Measurements from ENCODE around the gene BAZ1B. TPM values are rescaled to one million over a fixed set of nuclear protein-coding genes. Genes with fewer than 3 reads are reported as not detected.

BAZ1B gene
- total and polyA plus RNA-seq, 5 donors from 2014 or later = 13.0 to 61.8 (median 13.9) TPM

DNA sequence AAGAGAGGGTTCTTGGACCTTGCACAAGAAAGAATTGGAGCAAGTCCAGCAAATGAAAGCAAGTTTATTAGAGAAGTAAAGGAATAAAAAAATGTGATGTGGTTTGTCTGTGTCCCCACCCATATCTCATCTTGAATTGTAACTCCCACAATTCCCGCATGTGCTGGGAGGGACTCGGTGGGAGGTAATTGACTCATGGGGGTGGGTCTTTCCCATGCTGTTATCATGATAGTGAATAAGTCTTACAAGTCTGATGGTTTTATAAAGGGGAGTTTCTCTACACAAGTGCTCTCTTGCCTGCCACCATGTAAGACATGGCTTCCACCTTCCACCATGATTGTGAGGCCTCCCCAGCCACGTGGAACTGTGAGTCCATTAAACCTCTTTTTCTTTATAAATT, 127.7 kb downstream of the BAZ1B start:
- no peaks in the 10 kb centered on the region for H3K36me3 ChIP-seq (ENCODE audit: control insufficient read depth, insufficient read depth, low read length)
- Mint-ChIP-seq H3K4me3 (no peak overlapping the region), H3K4me1 (peaks cover 0 to 3% (median under 1%) of the 10 kb centered on the region in 4 donors), H3K27me3 (peaks cover 4% of the 10 kb centered on the region), H3K9me3 (peaks cover 0 to 14% (median 0%) of the 10 kb centered on the region in 7 donors), H3K27ac (no peak overlapping the region), H3K36me3 (no peaks in the 10 kb centered on the region)
- no peaks in the 10 kb centered on the region for H3K27me3 ChIP-seq (ENCODE audit: control insufficient read depth, insufficient read depth, low read length)
- no peak overlapping the region for H3K4me3 ChIP-seq (ENCODE audit: low read depth, low read length)
- H3K9me3 ChIP-seq (ENCODE audit: control insufficient read depth in 2 of 2, low read length in 2 of 2) = peaks cover 2 to 4% of the 10 kb centered on the region in 2 experiments
- ATAC-seq (ENCODE audit: low read depth in 2 of 2) = no peak
- DNase-seq = no peak
- no peak overlapping the region for H3K27ac ChIP-seq (ENCODE audit: insufficient read depth, low read length, poor library complexity, severe bottlenecking)
- H3K4me1 ChIP-seq (ENCODE audit: control insufficient read depth, insufficient read depth, low read length, poor library complexity, severe bottlenecking) = no peaks in the 10 kb centered on the region

DNA sequence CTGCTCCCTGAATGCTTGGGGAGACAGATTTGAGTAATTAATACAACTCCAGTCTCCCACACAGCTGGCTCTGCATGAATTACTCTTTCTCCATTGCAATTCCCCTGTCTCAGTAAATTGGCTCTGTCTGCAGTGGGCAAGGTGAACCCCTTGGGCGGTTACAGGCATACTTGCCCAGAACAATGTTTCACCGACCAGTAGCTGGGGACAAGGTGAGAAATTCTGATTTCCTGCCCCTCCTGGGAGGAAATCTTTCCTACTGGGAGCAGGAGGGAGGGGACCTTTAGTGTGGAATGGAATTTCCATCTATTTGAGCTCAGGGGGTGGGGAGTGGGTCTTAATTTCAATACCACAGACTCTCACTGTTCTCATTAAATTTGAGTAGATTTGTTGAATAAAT, 130.7 kb downstream of the BAZ1B start:
- no peak for ATAC-seq (ENCODE audit: low read depth in 2 of 2)
- peaks cover 0 to 38% (median 9%) of the 10 kb centered on the region in 7 donors for H3K9me3 Mint-ChIP-seq
- H3K27ac Mint-ChIP-seq = no peak overlapping the region

More for the DNA sequence above, 130.7 kb downstream of the BAZ1B start:
- no peaks in the 10 kb centered on the region for H3K27me3 ChIP-seq (ENCODE audit: control insufficient read depth, insufficient read depth, low read length)
- DNase-seq = no peak
- peaks cover 20 to 27% of the 10 kb centered on the region in 2 experiments for H3K9me3 ChIP-seq (ENCODE audit: control insufficient read depth in 2 of 2, low read length in 2 of 2)
- no peak overlapping the region for H3K27ac ChIP-seq (ENCODE audit: insufficient read depth, low read length, poor library complexity, severe bottlenecking)
- Mint-ChIP-seq H3K4me1 (no peaks in the 10 kb centered on the region), H3K4me3 (no peak overlapping the region), H3K36me3 (peaks cover 4% of the 10 kb centered on the region), H3K27me3 (peaks cover 9% of the 10 kb centered on the region)
- no peak overlapping the region for H3K4me3 ChIP-seq (ENCODE audit: low read depth, low read length)
- no peaks in the 10 kb centered on the region for H3K36me3 ChIP-seq (ENCODE audit: control insufficient read depth, insufficient read depth, low read length)
- H3K4me1 ChIP-seq (ENCODE audit: control insufficient read depth, insufficient read depth, low read length, poor library complexity, severe bottlenecking) = no peaks in the 10 kb centered on the region

Other genes with a start within 250 kb of the BAZ1B start
- gene NSUN5, start 213.5 kb downstream of the BAZ1B start, total RNA-seq = 31.8 TPM
- gene NSUN5, start 213.5 kb downstream of the BAZ1B start, polyA plus RNA-seq = 10 to 100 TPM; 47.6 to 60.2 (median 58.2) TPM
- not detected for gene TRIM50, start 194.2 kb downstream of the BAZ1B start, total RNA-seq
- not detected for gene TRIM50, start 194.2 kb downstream of the BAZ1B start, polyA plus RNA-seq
- gene FKBP6, start 194.1 kb downstream of the BAZ1B start, total RNA-seq = not detected
- gene FKBP6, start 194.1 kb downstream of the BAZ1B start, polyA plus RNA-seq = not detected
- gene FZD9, start 88.5 kb downstream of the BAZ1B start, total RNA-seq = not detected
- under 1 TPM in 2 of 4 donors, not detected in 2; 0.13 to 0.15 TPM for gene FZD9, start 88.5 kb downstream of the BAZ1B start, polyA plus RNA-seq
- gene BCL7B, start 35.4 kb upstream of the BAZ1B start, total RNA-seq = 126 TPM
- 100 to 1,000 TPM in 1 of 4 donors, 10 to 100 TPM in 3; 78.9 to 105 (median 89.7) TPM for gene BCL7B, start 35.4 kb upstream of the BAZ1B start, polyA plus RNA-seq
- 12.2 TPM for gene TBL2, start 56.3 kb upstream of the BAZ1B start, total RNA-seq
- 10 to 100 TPM; 24.1 to 32.5 (median 28.1) TPM for gene TBL2, start 56.3 kb upstream of the BAZ1B start, polyA plus RNA-seq
- gene MLXIPL, start 102.2 kb upstream of the BAZ1B start, total RNA-seq = not detected
- not detected for gene MLXIPL, start 102.2 kb upstream of the BAZ1B start, polyA plus RNA-seq
- gene VPS37D, start 145.5 kb upstream of the BAZ1B start, total RNA-seq = 0.64 TPM
- under 1 TPM in 1 of 4 donors, not detected in 3; 0.29 TPM for gene VPS37D, start 145.5 kb upstream of the BAZ1B start, polyA plus RNA-seq
- gene DNAJC30, start 161.2 kb upstream of the BAZ1B start, total RNA-seq = 10.0 TPM
- 10 to 100 TPM; 10.8 to 14.4 (median 12.8) TPM for gene DNAJC30, start 161.2 kb upstream of the BAZ1B start, polyA plus RNA-seq
- gene BUD23, start 161.3 kb upstream of the BAZ1B start, total RNA-seq = 96.3 TPM
- gene BUD23, start 161.3 kb upstream of the BAZ1B start, polyA plus RNA-seq = 100 to 1,000 TPM; 112 to 127 (median 120) TPM
- 27.3 TPM for gene STX1A, start 197.4 kb upstream of the BAZ1B start, total RNA-seq
- gene STX1A, start 197.4 kb upstream of the BAZ1B start, polyA plus RNA-seq = 1 to 10 TPM in 3 of 4 donors, under 1 TPM in 1; 0.80 to 3.1 (median 2.0) TPM
- 19.3 TPM for gene ABHD11, start 216.5 kb upstream of the BAZ1B start, total RNA-seq
- 10 to 100 TPM; 14.5 to 17.5 (median 16.3) TPM for gene ABHD11, start 216.5 kb upstream of the BAZ1B start, polyA plus RNA-seq
- not detected for gene CLDN3, start 248.0 kb upstream of the BAZ1B start, total RNA-seq
- gene CLDN3, start 248.0 kb upstream of the BAZ1B start, polyA plus RNA-seq = not detected

All from CD4-positive, CD25-positive, alpha-beta regulatory T cell (primary cell).